Tibial nerve (tissue), 4 donors: ENCODE results near the gene SLC47A1. TPM values are rescaled to one million over a fixed set of nuclear protein-coding genes. Genes with fewer than 3 reads are reported as not detected.

Experiments used
- DNase-seq, 2 donors: peaks; one replicate each; pipeline ENCODE4 v3.0.0-alpha.2; 2019; ENCODE audit warnings: low spot score in 2 of 2
- H3K27ac ChIP-seq, 4 donors: fragments of 200-600 bp; sonication (generic) in 3 of 4; one replicate each; pipeline ENCODE4 v1.5.1; 2017 to 2019; ENCODE audit warnings: mild to moderate bottlenecking in 1 of 4
- H3K27me3 ChIP-seq, 2 donors: fragments of 200-600 bp; sonication (generic) in 1 of 2; one replicate each; pipeline versions ENCODE4 v1.5.1 to v1.6.0; 2017 to 2019
- H3K36me3 ChIP-seq, 3 donors: fragments of 200-600 bp; sonication (generic); one replicate each; pipeline ENCODE4 v1.5.1; 2018 to 2019
- H3K4me1 ChIP-seq, 4 donors: fragments of 200-600 bp; sonication (generic) in 3 of 4; one replicate each; pipeline ENCODE4 v1.5.1; 2017 to 2019
- H3K4me3 ChIP-seq, 4 donors: fragments of 200-600 bp; sonication (generic) in 3 of 4; one replicate each; pipeline ENCODE4 v1.5.1; 2017 to 2019; ENCODE audit warnings: mild to moderate bottlenecking in 1 of 4, moderate library complexity in 1 of 4
- H3K9me3 ChIP-seq, 4 donors: fragments of 200-600 bp; sonication (generic) in 3 of 4; one replicate each; pipeline ENCODE4 v1.5.1; 2017 to 2019
- CTCF ChIP-seq, 5 experiments: fragments of 200-600 bp in 3 of 5; fragments of 450-650 bp in 2 of 5; sonication (generic) in 3 of 5; IDR thresholded peaks; one replicate each; pipeline ENCODE4 v1.5.1; 2016 to 2019; ENCODE audit warnings: antibody characterized with exemption in 5 of 5, mild to moderate bottlenecking in 3 of 5, moderate library complexity in 2 of 5
- EP300 ChIP-seq, 2 donors: sonication (generic); formaldehyde crosslinking; IDR thresholded peaks; one replicate each; pipeline ENCODE4 v1.6.1; 2017; ENCODE audit warnings: antibody characterized with exemption in 2 of 2, mild to moderate bottlenecking in 1 of 2
- POLR2A ChIP-seq, 2 donors: fragments of 450-650 bp; IDR thresholded peaks; one replicate each; pipeline ENCODE4 v1.6.1; 2017; ENCODE audit warnings: antibody characterized with exemption in 2 of 2, mild to moderate bottlenecking in 2 of 2, moderate library complexity in 2 of 2
- WGBS, 2 donors: methylation state at CpG; one replicate each; pipeline ENCODE4 v1.1.5; 2018; 5-methylcytosine and 5-hydroxymethylcytosine counted together
- total RNA-seq, 4 donors: library from RNA; depleted of rRNA; stranded (reverse); fragments of >200 nt; gene quantifications; one replicate each; pipeline ENCODE4 v1.1.0, GENCODE V29; 2016

The SLC47A1 gene
- total RNA-seq, 4 donors from 2014 or later, result 11.1 to 31.4 (median 19.5) TPM

- no peak overlapping the region for H3K4me3 ChIP-seq
- TF ChIP-seq POLR2A (IDR thresholded peaks at IDR 0.05), result no peak
- TF ChIP-seq CTCF (IDR thresholded peaks at IDR 0.05), result no peak
- TF ChIP-seq EP300 (IDR thresholded peaks at IDR 0.05), result no peak
- H3K9me3 ChIP-seq, result peaks cover 0 to 22% (median 3%) of the 10 kb centered on the region in 4 donors
- no peak overlapping the region for H3K27ac ChIP-seq
- H3K36me3 ChIP-seq, result peaks cover 0 to 4% (median 0%) of the 10 kb centered on the region in 3 donors
- no peaks in the 10 kb centered on the region for H3K27me3 ChIP-seq
- WGBS, 2 donors, result 79 to 82% methylated on average over 10 of the region's 10 CpGs
- H3K4me1 ChIP-seq, result peaks cover 0 to 15% (median 0%) of the 10 kb centered on the region in 4 donors
- DNase-seq, result no peak
These were observed 80.3 kb downstream of the SLC47A1 start for GRCh38 chr17:19613979-19614378.

- peaks cover 0 to 8% (median 0%) of the 10 kb centered on the region in 3 donors for H3K36me3 ChIP-seq
- H3K27me3 ChIP-seq, result no peaks in the 10 kb centered on the region
- H3K27ac ChIP-seq, result no peak overlapping the region
- WGBS, 2 donors, result 85 to 92% methylated on average over 4 of the region's 4 CpGs
- peaks cover 0 to 31% (median 8%) of the 10 kb centered on the region in 4 donors for H3K9me3 ChIP-seq
- peaks cover 0 to 15% (median 0%) of the 10 kb centered on the region in 4 donors for H3K4me1 ChIP-seq
- no peak overlapping the region for H3K4me3 ChIP-seq
- no peak for TF ChIP-seq EP300 (IDR thresholded peaks at IDR 0.05)
- TF ChIP-seq CTCF (IDR thresholded peaks at IDR 0.05), result no peak
- TF ChIP-seq POLR2A (IDR thresholded peaks at IDR 0.05), result no peak
- no peak for DNase-seq
These were observed 81.2 kb downstream of the SLC47A1 start for GRCh38 chr17:19614900-19615299.

- WGBS, 2 donors, result 93 to 94% methylated on average over 3 of the region's 3 CpGs
- Histone ChIP-seq H3K27me3 (no peaks in the 10 kb centered on the region), H3K36me3 (peaks cover 0 to 11% (median 0%) of the 10 kb centered on the region in 3 donors), H3K4me3 (no peak overlapping the region), H3K9me3 (peaks cover 0 to 50% (median 11%) of the 10 kb centered on the region in 4 donors), H3K4me1 (peaks cover 0 to 9% (median 0%) of the 10 kb centered on the region in 4 donors), H3K27ac (no peak overlapping the region)
- DNase-seq, result no peak
- TF ChIP-seq CTCF (IDR thresholded peaks at IDR 0.05), result no peak
- TF ChIP-seq EP300 (IDR thresholded peaks at IDR 0.05), result no peak
- TF ChIP-seq POLR2A (IDR thresholded peaks at IDR 0.05), result no peak
These were observed 84.4 kb downstream of the SLC47A1 start for GRCh38 chr17:19618015-19618414.

- TF ChIP-seq CTCF (IDR thresholded peaks at IDR 0.05), result no peak
- no peak for TF ChIP-seq POLR2A (IDR thresholded peaks at IDR 0.05)
- no peak for TF ChIP-seq EP300 (IDR thresholded peaks at IDR 0.05)
- WGBS, 2 donors, result 73 to 95% methylated on average over 2 of the region's 2 CpGs
- no peak overlapping the region for H3K27ac ChIP-seq
- peaks cover 0 to 11% (median 0%) of the 10 kb centered on the region in 3 donors for H3K36me3 ChIP-seq
- peaks cover 0 to 50% (median 11%) of the 10 kb centered on the region in 4 donors for H3K9me3 ChIP-seq
- H3K4me3 ChIP-seq, result no peak overlapping the region
- DNase-seq, result no peak
- H3K4me1 ChIP-seq, result no peaks in the 10 kb centered on the region
- H3K27me3 ChIP-seq, result no peaks in the 10 kb centered on the region
These were observed 86.2 kb downstream of the SLC47A1 start for GRCh38 chr17:19619705-19620325.

GRCh38 chr17:19621697-19622096 lies 88.0 kb downstream of the SLC47A1 start:
- DNase-seq, result no peak
- Histone ChIP-seq H3K27me3 (no peaks in the 10 kb centered on the region), H3K36me3 (peaks cover 0 to 11% (median 0%) of the 10 kb centered on the region in 3 donors), H3K4me1 (no peaks in the 10 kb centered on the region), H3K27ac (no peak overlapping the region), H3K4me3 (no peak overlapping the region), H3K9me3 (peaks cover 0 to 50% (median 11%) of the 10 kb centered on the region in 4 donors)
- 96 to 97% methylated on average over 1 of the region's 1 CpG for WGBS, 2 donors
- TF ChIP-seq EP300 (IDR thresholded peaks at IDR 0.05), result no peak
